ENCODE data around the gene ADGRD1. TPM values are rescaled to one million over a fixed set of nuclear protein-coding genes. Genes with fewer than 3 reads are reported as not detected.

ADGRD1 gene
- total RNA-seq, 3 donors from 2014 or later: 11.6 to 47.5 (median 18.7) TPM

DNA sequence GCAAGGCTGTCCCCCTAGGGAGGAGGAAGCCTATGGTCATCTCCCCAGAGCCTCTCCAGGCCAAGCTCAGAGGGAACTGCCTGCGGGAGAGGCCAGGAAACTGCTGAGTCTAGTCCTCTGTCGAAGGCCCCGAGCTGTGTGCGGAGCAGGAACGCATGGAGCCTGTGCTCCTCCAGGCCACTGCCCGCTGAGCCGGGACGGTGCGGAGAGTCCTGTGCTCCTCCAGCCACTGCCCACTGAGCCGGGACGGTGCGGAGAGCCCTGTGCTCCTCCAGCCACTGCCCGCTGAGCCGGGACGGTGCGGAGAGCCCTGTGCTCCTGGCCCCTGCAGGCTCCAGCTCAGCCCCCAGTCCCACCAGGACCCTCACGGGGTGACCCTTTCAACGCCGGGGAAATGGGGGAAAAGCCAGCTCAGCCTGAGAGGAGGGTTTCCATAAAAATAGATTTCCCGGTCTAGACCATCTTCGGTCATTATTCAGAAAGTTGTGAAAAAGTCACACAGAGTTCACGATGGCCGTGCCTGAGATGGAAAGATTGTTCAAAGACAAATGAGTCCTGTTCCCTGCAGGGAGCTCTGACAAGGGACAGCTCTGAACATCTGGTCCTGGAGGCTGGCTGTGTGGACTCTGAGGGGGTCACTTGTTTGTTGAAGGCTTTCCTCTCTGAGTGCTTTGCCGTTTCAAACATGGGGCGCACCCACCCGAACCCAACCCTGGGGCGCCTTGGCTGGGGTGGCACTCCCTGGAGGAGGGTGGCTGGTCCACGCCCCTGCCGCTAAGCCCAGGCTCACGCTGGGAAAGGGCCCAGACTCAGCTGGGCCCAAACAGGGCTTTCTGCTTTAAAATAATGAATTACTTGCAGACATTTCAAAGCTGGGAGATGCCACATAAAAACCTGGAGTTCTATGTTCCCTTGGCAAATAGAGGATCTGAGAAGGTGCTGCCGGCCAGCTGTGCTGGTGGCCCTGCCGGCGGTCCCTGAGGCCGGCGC is 85.5 kb downstream of the ADGRD1 start:
- Histone ChIP-seq H3K27ac (no peak overlapping the region), H3K36me3 (no peaks in the 10 kb centered on the region), H3K4me1 (no peaks in the 10 kb centered on the region), H3K4me3 (no peak overlapping the region), H3K27me3 (no peaks in the 10 kb centered on the region), H3K9me3 (no peaks in the 10 kb centered on the region)
- no peak for DNase-seq (ENCODE audit: low spot score in 2 of 2)
- TF ChIP-seq POLR2A (IDR thresholded peaks at IDR 0.05) (no peak), POLR2AphosphoS5 (IDR thresholded peaks at IDR 0.05) (no peak)
- TF ChIP-seq, protein P1, sequence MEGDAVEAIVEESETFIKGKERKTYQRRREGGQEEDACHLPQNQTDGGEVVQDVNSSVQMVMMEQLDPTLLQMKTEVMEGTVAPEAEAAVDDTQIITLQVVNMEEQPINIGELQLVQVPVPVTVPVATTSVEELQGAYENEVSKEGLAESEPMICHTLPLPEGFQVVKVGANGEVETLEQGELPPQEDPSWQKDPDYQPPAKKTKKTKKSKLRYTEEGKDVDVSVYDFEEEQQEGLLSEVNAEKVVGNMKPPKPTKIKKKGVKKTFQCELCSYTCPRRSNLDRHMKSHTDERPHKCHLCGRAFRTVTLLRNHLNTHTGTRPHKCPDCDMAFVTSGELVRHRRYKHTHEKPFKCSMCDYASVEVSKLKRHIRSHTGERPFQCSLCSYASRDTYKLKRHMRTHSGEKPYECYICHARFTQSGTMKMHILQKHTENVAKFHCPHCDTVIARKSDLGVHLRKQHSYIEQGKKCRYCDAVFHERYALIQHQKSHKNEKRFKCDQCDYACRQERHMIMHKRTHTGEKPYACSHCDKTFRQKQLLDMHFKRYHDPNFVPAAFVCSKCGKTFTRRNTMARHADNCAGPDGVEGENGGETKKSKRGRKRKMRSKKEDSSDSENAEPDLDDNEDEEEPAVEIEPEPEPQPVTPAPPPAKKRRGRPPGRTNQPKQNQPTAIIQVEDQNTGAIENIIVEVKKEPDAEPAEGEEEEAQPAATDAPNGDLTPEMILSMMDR (IDR thresholded peaks at IDR 0.05): no peak
- intact Hi-C loops (cut with DNase I; ENCODE audit: low total_unique reads): no loop called here

DNA sequence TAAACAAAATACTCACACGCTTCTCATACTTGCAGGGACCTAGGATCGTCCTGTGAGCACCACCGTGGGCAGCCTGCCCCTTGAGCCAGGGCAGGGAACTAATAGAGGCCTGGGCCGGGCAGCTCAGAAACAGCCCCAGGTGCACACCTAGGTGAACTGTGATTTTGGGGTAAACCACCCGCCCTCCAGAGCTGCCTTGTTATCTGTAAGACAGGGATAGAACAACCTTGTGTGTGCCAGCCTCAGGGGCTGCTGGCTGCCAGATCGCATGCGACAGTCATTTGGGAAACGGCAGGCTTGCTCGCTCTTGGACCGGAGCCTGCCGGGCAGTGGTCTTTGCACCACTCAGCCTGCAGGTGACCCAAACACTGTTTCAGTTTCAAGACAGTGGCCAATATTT is 86.8 kb downstream of the ADGRD1 start:
- no peaks in the 10 kb centered on the region for H3K9me3 ChIP-seq
- intact Hi-C loops (cut with DNase I; ENCODE audit: low total_unique reads): no loop called here
- no peaks in the 10 kb centered on the region for H3K27me3 ChIP-seq
- no peak for TF ChIP-seq POLR2AphosphoS5 (IDR thresholded peaks at IDR 0.05)
- TF ChIP-seq, protein P1 (IDR thresholded peaks at IDR 0.05): no peak
- no peak for TF ChIP-seq POLR2A (IDR thresholded peaks at IDR 0.05)
- no peak overlapping the region for H3K4me3 ChIP-seq
- DNase-seq (ENCODE audit: low spot score in 2 of 2): no peak
- H3K27ac ChIP-seq: no peak overlapping the region
- H3K4me1 ChIP-seq: no peaks in the 10 kb centered on the region
- H3K36me3 ChIP-seq: no peaks in the 10 kb centered on the region

DNA sequence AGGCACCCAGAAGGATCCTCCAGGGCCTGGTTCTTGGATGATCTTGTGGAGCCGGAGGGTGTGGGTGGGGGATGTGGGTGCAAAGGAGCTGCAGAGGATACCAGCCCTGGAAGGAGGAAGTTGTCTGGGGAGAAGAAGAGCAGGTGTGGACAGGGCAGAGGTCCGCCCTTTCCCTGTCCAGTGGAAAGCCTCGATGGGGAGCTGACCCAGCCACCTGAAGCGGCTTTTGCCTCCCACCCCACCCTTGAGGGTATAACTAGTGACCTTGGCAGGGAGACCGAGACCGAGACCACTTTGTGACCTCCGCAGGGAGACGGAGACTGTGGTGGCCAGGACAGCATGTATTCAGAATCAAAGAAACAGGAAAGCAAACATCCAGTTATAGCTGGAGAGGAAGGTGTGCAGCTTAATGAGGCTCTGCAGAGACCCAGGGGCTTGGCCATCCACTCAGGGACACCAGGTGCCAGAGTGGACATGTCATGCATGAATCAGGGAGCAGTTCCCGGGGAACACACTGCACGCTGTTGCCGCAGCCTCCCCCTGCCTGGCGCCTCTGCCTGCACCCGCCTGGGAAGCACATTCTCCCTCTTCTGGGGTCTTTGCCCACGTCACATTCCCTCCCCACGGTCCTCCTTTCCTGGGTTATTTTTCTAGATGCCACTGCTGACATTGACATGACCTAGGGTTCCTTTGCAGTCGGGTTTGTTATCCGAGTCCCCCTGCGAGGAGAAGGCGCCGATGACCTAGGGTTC is 87.7 kb downstream of the ADGRD1 start:
- Histone ChIP-seq H3K4me1 (no peaks in the 10 kb centered on the region), H3K27me3 (no peaks in the 10 kb centered on the region), H3K27ac (no peak overlapping the region), H3K4me3 (no peak overlapping the region), H3K36me3 (no peaks in the 10 kb centered on the region), H3K9me3 (no peaks in the 10 kb centered on the region)
- TF ChIP-seq POLR2AphosphoS5 (IDR thresholded peaks at IDR 0.05): no peak
- TF ChIP-seq, protein P1 (IDR thresholded peaks at IDR 0.05): no peak
- TF ChIP-seq POLR2A (IDR thresholded peaks at IDR 0.05): no peak
- intact Hi-C loops (cut with DNase I; ENCODE audit: low total_unique reads): no loop called here
- DNase-seq (ENCODE audit: low spot score in 2 of 2): no peak

DNA sequence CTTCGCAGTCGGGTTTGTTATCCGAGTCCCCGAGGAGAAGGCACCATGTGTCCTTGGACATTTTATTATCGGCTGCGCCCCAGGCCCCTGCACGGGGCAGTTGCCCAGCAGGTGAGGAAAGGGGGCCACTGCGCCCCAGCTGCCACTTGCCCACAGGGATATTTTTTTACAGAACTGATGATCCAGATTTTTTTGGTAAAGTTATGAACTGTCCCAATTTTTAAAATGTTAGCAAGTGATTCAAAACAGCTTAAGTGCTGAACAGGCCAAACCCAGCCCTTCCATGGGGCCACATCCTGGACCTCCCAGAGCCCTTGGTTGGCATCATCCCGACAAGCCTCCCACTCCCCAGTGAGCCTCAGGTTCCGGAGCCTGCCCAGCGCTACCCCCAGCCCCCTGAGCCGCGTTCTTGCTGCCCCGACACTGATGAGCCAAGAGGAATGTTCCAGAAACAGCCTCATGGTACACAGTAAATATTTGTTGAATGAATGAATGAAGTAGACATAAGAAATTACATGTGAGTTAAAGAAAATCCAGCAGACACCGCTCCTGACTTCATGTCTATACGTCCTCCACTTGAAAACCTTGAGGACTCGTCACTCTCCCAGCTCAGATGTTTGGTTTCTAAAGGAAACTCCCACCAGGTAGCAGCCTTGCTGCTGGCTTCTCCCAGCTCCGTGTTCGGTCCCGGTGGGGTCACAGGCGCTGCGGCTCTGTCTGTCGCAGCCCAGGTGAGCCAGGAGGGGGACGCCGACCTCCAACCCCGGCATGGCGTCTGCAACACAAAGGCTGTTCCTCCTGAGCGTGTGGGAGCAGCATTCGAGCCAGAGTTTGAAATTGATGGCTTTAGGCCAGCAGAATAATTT is 88.5 kb downstream of the ADGRD1 start:
- intact Hi-C loops (cut with DNase I; ENCODE audit: low total_unique reads): no loop called here
- no peak overlapping the region for H3K4me3 ChIP-seq
- H3K27ac ChIP-seq: no peak overlapping the region
- TF ChIP-seq, protein P1 (IDR thresholded peaks at IDR 0.05): no peak
- TF ChIP-seq POLR2A (IDR thresholded peaks at IDR 0.05): no peak
- TF ChIP-seq POLR2AphosphoS5 (IDR thresholded peaks at IDR 0.05): no peak
- H3K27me3 ChIP-seq: no peaks in the 10 kb centered on the region
- DNase-seq (ENCODE audit: low spot score in 2 of 2): no peak
- H3K4me1 ChIP-seq: no peaks in the 10 kb centered on the region
- H3K36me3 ChIP-seq: no peaks in the 10 kb centered on the region
- no peaks in the 10 kb centered on the region for H3K9me3 ChIP-seq

Data from breast epithelium (tissue), 4 donors.